Activated naive CD8-positive, alpha-beta T cell treated with anti-CD3 and anti-CD28 coated beads, Interleukin-2, amount 50 U/mL, for 24 hours (primary cell): ENCODE data around the gene FAT1.

Experiments
- ATAC-seq: fragments of 150-1000 bp; cut with Tn5 transposase; one replicate; pipeline ENCODE4 v1.10.0; 2021
- DNase-seq: peaks from one replicate; pipeline ENCODE4 v3.0.0; 2021
- H3K27ac Mint-ChIP-seq: one replicate; pipeline ENCODE4 v1.8.0; 2021; ENCODE audit warnings: mild to moderate bottlenecking, mixed read lengths
- H3K27me3 Mint-ChIP-seq: one replicate; pipeline ENCODE4 v1.8.0; 2021; ENCODE audit warnings: mixed read lengths
- H3K36me3 Mint-ChIP-seq: one replicate; pipeline ENCODE4 v1.8.0; 2021; ENCODE audit warnings: low read depth, mixed read lengths
- H3K4me1 Mint-ChIP-seq: one replicate; pipeline ENCODE4 v1.8.0; 2021; ENCODE audit warnings: mixed read lengths
- H3K4me3 Mint-ChIP-seq: one replicate; pipeline ENCODE4 v1.8.0; 2021; ENCODE audit warnings: mild to moderate bottlenecking, moderate library complexity, mixed read lengths
- H3K9me3 Mint-ChIP-seq: one replicate; pipeline ENCODE4 v1.8.0; 2021; ENCODE audit warnings: mixed read lengths

Gene FAT1

DNA sequence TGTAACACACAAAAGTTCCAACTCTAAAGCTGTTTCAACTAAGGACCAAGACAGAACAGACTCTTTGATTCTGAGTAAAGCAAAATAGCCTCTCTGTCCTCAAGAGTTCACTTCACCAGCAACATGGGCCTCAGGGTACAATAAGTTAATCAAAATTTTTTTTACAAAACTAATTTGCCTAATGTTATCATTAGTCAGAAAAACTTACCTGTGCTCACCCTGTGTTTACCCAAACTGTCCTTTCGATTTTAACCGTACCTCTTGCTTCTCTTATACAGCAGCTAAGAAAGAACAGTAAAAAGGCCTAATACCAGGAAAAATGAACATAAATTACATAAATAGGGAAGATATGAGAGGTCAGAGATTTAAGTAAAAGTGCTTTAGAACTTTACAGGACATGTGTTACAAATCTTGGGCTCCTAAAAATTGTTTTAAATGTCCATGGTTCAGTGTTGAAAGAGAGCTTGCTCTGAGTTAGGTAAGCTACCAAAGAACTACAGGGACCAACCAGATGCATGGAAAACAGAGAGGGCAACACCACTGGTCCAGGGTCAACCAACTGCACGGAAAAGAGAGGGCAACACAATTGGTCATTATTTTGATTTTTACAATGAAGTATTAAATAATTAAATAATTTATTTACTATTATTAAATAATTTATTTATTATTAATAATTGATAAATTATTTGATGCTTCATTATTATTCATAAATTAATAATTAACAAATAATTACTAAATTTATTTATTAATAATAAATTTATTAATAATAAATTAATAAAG is 73.1 kb downstream of the FAT1 start:
- Mint-ChIP-seq H3K4me3 (no peak overlapping the region), H3K36me3 (no peaks in the 10 kb centered on the region), H3K27ac (no peak overlapping the region), H3K4me1 (no peaks in the 10 kb centered on the region), H3K27me3 (peaks cover 1% of the 10 kb centered on the region), H3K9me3 (peaks cover 7% of the 10 kb centered on the region)
- DNase-seq, result no peak
- no peak for ATAC-seq

DNA sequence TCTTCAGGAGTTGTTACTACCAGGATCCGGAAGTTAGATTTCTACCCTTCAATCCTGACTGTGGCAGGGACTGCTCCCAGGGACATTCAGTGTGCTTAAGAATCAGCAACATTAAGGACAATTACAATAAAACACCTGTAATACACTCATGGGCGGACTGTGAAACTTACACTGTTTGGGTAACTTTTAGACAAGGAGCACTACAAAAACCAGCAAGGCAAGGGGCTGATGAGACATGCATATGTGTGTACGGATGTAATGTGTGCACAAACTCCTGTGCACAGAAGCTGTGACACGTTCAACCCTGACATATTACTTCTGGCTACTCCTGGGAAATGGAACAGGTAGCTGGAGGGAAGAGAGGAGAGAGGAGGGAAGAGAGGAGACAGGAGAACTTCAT is 75.8 kb downstream of the FAT1 start:
- DNase-seq (no peak), ATAC-seq (no peak)
- Mint-ChIP-seq H3K36me3 (no peaks in the 10 kb centered on the region), H3K4me1 (no peaks in the 10 kb centered on the region), H3K9me3 (peaks cover 7% of the 10 kb centered on the region), H3K27me3 (peaks cover 1% of the 10 kb centered on the region), H3K4me3 (no peak overlapping the region), H3K27ac (no peak overlapping the region)

DNA sequence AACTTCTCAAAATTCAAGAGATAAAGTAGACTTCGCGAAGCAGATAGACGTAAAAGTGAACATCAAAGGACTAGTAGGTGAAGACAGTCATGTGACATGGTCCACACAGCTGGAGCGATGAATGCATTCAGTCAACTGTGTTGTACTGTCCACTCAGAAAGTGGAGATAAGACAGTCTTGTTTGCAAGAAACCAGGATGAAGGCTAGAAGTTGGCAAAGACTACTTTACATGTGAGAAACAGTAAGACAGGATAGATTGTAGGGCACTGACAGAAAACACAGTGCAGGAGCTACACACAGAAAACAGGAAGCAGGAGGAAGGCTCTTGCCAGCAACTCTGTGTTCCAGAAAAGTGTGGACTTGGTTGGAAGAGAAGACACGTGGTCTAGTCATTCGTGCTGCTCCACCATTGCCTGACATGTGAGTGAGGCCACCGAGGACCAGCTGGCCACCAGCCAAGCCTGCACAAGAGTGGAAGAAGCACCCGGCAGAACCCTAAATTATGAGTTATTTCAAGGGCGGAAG is 78.9 kb downstream of the FAT1 start:
- Mint-ChIP-seq H3K27ac (no peak overlapping the region), H3K9me3 (peaks cover 3% of the 10 kb centered on the region), H3K4me3 (no peak overlapping the region), H3K27me3 (no peaks in the 10 kb centered on the region), H3K4me1 (no peaks in the 10 kb centered on the region), H3K36me3 (no peaks in the 10 kb centered on the region)
- DNase-seq, result no peak
- no peak for ATAC-seq

DNA sequence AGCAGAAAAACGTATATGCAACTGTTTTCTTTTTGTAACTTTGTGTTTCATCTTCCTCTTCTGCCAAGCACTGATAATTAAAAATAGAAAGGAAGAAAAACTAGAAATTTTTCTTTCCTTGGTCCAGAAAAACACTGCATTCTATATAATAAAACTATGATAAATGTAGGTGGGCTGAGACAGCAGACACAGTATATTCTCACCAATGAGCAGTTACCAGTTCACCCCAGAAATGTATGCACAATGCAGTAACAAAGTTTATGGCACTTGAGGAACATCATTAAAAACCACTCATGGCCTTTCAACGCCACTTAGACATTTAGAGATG is 79.4 kb downstream of the FAT1 start:
- Mint-ChIP-seq H3K27ac (no peak overlapping the region), H3K36me3 (no peaks in the 10 kb centered on the region)
- no peak for DNase-seq

DNA sequence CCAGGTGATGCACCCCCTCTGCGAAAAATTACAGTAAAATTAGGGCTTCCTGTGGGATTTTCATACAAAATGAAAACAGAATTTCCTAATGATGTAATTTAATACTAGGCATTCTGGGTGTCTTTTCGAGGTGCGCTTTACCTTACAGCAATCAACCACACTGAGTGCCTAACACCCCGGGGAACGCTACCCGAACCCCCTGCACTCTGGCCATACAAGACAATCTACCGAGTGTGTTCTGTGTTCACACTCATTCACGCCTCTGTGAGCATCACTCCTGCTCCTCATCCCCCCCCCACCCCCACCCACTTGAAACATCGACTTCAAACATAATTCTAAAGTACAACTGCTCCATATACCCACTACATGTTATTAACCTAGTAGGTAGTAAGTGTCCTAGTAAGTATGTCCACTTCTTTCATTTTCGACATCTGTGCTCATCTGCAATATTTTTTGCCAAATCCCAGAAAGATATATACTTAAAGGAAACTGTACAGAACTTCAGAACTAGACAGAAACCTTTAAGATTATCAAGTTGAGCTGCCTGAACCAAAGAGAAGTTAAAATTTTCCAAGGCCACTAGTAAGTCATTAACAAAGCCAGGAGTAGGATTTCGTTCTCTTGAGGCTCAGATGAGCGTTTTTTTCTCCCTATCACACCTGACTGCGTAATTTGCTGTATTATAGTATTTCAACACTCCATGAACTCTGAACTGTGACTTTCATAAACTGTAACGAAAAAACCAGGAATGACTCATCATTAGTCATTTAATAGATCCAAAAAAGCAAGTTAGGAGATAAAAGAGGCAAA is 80.0 kb downstream of the FAT1 start:
- no peak for DNase-seq

More for the DNA sequence above, 79.4 kb downstream of the FAT1 start:
- Mint-ChIP-seq H3K9me3 (peaks cover 3% of the 10 kb centered on the region), H3K4me3 (no peak overlapping the region), H3K4me1 (no peaks in the 10 kb centered on the region), H3K27me3 (no peaks in the 10 kb centered on the region)
- no peak for ATAC-seq

DNA sequence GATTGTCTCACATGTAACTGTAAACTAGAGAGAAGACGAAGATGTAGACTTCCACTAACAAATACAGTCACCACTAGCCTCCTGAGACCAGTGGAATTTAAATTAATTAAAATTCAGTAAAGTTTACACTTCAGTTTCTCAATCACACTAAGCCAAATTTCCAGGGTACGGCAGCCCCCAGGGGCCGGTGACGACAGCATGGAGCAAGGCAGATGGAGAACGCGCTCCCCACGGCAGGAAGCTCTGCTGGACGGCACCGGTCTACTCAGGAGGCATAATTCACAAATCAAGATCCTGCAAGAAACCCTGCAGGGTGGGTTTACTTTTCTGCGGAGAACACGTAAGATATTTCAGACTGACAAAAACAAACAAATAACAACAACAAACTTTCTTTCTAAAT is 80.7 kb downstream of the FAT1 start:
- no peak for ATAC-seq
- Mint-ChIP-seq H3K27ac (no peak overlapping the region), H3K4me1 (no peaks in the 10 kb centered on the region), H3K27me3 (no peaks in the 10 kb centered on the region), H3K9me3 (peaks cover 3% of the 10 kb centered on the region), H3K36me3 (no peaks in the 10 kb centered on the region), H3K4me3 (no peak overlapping the region)
- DNase-seq, result no peak

More for the DNA sequence above, 80.0 kb downstream of the FAT1 start:
- no peak overlapping the region for H3K4me3 Mint-ChIP-seq
- no peak for ATAC-seq
- no peaks in the 10 kb centered on the region for H3K27me3 Mint-ChIP-seq
- H3K9me3 Mint-ChIP-seq, result peaks cover 3% of the 10 kb centered on the region
- H3K36me3 Mint-ChIP-seq, result no peaks in the 10 kb centered on the region
- no peaks in the 10 kb centered on the region for H3K4me1 Mint-ChIP-seq
- H3K27ac Mint-ChIP-seq, result no peak overlapping the region

DNA sequence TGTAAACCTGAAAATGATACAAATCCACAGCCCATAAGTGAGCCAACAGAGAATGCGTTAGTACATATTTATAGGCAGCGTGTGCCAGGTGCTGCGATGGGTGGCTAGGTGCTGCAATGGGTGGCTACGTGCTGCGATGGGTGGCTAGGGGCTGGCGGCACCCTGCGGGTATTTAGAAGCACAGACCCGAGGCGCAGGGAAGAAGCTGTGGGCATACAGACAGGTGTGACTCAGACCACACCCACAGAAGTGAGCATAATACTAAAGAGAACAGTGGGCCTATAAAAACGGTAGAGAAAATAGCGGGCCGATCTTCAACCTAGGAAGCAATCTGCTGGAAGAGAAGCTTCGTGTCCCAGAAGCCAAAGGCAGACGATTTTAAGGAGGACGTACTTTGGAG is 81.1 kb downstream of the FAT1 start:
- no peak overlapping the region for H3K27ac Mint-ChIP-seq

DNA sequence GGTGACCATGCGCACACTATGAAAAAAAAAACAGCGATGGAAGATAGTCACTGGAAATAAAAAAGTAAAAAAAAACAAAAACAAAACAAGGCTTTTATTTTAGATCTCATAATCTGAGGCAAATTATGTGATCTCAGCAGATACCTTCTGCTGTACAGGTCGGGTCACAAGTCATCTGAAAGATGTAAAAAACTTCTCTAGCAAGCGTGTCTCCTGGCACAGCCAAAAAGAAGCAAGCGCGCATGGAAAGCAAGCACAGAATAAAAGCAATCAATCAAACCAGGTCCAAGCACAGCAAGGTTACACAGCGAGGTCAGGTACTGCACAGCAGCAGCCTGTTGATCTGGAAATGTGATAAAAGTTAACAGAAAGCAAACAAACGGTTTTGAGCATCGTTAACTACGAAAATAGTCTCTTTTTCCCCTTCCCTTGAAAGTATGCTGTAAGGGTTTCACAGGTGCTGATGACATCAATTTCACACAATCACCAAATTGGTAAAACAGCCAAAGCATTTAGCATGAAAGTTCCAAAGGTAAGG is 89.0 kb downstream of the FAT1 start:
- Mint-ChIP-seq H3K9me3 (peaks cover 4% of the 10 kb centered on the region), H3K27me3 (no peaks in the 10 kb centered on the region), H3K4me1 (no peaks in the 10 kb centered on the region), H3K36me3 (no peaks in the 10 kb centered on the region), H3K4me3 (no peak overlapping the region), H3K27ac (no peak overlapping the region)
- DNase-seq, result no peak
- ATAC-seq, result no peak

More for the DNA sequence above, 81.1 kb downstream of the FAT1 start:
- no peaks in the 10 kb centered on the region for H3K36me3 Mint-ChIP-seq
- H3K9me3 Mint-ChIP-seq, result peaks cover 3% of the 10 kb centered on the region
- no peak overlapping the region for H3K4me3 Mint-ChIP-seq
- H3K27me3 Mint-ChIP-seq, result no peaks in the 10 kb centered on the region
- DNase-seq, result no peak
- no peak for ATAC-seq
- H3K4me1 Mint-ChIP-seq, result no peaks in the 10 kb centered on the region

DNA sequence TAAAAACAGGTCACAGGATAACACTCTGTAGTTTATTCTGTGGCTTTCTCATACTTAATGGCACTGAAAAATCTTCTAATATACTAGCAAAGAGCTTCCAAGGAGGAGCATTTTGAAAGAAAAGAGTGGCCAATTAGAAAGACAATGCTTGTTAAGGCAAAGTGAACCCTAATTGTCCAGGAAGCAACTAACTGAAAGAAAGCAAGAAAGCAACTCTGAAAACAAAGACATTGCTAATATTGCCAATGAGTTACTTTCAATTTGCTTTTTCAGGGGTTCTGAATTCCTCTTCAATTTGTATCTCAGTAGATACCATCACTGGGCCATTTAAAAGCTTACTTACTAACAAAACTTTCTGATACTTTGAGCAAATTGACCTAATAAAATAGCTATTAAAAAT is 89.8 kb downstream of the FAT1 start:
- Mint-ChIP-seq H3K9me3 (peaks cover 4% of the 10 kb centered on the region), H3K36me3 (no peaks in the 10 kb centered on the region), H3K4me1 (no peaks in the 10 kb centered on the region), H3K4me3 (no peak overlapping the region), H3K27me3 (no peaks in the 10 kb centered on the region), H3K27ac (no peak overlapping the region)
- no peak for DNase-seq
- ATAC-seq, result no peak

DNA sequence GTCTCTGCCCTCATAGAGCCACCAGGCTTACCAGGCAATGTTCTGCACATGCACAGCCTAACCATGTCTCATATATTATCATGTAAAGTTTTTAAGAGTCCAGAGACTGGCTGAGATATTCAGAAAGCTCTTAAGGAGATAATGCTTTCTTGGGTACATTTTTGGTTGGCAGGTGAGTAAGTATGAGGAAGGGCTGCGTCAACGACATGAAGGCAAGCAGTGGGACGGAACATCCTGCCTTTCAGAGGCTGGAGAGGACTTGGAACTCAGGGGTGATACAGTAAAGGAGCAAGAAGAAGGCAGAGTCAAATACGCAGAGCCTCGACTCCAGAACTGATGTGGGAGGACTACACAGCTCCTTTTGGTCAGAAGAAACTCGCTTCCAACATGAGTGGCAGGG is 93.5 kb downstream of the FAT1 start:
- Mint-ChIP-seq H3K4me1 (peaks cover 6% of the 10 kb centered on the region), H3K27me3 (no peaks in the 10 kb centered on the region), H3K27ac (no peak overlapping the region), H3K36me3 (no peaks in the 10 kb centered on the region), H3K4me3 (no peak overlapping the region), H3K9me3 (peaks cover 11% of the 10 kb centered on the region)
- DNase-seq, result no peak
- ATAC-seq, result no peak

DNA sequence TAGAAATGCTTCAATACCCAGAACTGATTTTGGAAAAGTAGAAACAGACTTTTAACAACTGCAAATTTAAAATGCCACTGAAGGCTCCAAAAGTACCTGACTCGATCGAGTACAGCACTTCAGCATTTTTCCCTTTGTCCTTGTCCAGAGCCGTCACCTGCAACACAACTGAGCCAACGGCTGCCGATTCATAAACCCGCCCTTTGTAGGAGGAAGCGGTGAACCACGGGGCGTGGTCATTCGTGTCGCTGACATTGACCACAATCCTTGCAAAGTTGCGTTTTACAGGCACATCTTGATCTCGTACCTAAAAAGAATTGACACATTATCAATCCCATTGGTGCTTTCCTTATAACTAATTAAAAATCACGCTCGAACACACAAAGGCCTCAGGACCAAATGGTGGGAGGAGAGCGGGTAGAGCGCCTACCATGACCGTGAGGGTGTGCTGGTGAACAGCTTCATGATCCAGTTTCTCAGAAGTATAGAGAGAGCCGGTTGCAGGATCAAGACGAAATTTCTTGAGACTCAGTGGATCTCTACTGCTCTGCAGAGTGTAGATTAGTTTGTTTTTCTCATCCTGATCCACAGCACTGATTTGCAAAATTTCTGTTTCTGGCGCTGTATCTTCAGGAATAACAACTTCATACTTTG is 95.5 kb downstream of the FAT1 start:
- Mint-ChIP-seq H3K27me3 (no peaks in the 10 kb centered on the region), H3K27ac (no peak overlapping the region), H3K9me3 (peaks cover 11% of the 10 kb centered on the region), H3K4me1 (peaks cover 6% of the 10 kb centered on the region), H3K4me3 (no peak overlapping the region), H3K36me3 (no peaks in the 10 kb centered on the region)
- ATAC-seq (no peak), DNase-seq (peak; percentile 7)

DNA sequence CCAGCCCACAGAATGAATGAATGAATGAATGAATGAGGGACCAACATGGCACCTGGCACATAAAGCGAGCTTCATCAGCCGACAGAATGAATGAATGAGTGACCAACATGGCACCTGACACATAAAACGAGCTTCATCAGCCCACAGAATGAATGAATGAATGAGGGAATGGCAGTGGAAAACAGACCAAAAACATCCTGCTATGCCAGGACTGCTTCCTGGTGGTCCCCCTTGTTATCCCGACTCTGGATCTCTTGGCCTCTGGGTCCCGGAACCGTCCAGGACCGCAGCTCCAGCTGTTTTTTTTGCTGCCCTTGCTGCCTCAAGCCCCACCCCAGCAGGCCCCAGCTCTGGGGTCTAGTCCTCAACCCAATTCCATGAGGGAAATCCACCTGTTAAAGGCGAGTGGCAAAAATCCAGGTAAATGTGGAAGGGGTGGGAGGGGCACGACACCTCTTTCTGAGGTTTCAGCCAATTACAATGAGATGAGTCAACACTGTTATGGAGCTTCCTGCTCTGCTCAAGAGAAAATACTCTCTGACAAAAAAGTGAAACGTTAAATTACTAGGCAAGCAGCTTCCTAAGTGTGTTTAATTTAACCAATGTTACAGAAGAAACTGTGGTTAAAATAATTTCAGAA is 96.3 kb downstream of the FAT1 start:
- no peaks in the 10 kb centered on the region for H3K27me3 Mint-ChIP-seq
- no peak for ATAC-seq
- peaks cover 6% of the 10 kb centered on the region for H3K4me1 Mint-ChIP-seq
- no peaks in the 10 kb centered on the region for H3K36me3 Mint-ChIP-seq
- no peak for DNase-seq
- H3K4me3 Mint-ChIP-seq, result no peak overlapping the region
- peaks cover 11% of the 10 kb centered on the region for H3K9me3 Mint-ChIP-seq
- H3K27ac Mint-ChIP-seq, result no peak overlapping the region

DNA sequence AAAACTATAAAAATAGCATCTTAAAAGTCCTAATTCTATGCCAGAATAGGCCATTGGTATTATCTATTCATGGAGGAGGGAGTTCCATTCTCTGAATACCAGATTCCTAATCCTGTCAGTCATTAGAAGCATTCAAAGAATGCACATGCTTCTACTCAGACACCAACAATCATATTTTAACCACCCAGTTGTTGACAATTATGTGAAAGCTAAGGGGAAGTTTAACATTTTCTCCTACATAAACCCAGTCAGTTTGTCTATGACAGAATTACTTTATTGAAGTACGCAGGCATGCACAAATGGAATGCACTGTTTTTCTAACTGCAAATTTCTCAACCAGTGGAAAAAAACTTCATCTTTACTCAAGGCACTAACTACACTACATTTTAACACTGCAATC is 98.7 kb downstream of the FAT1 start:
- Mint-ChIP-seq H3K4me1 (peaks cover 6% of the 10 kb centered on the region), H3K36me3 (no peaks in the 10 kb centered on the region), H3K27me3 (no peaks in the 10 kb centered on the region), H3K27ac (no peak overlapping the region), H3K4me3 (no peak overlapping the region), H3K9me3 (peaks cover 7% of the 10 kb centered on the region)
- DNase-seq (no peak), ATAC-seq (no peak)

DNA sequence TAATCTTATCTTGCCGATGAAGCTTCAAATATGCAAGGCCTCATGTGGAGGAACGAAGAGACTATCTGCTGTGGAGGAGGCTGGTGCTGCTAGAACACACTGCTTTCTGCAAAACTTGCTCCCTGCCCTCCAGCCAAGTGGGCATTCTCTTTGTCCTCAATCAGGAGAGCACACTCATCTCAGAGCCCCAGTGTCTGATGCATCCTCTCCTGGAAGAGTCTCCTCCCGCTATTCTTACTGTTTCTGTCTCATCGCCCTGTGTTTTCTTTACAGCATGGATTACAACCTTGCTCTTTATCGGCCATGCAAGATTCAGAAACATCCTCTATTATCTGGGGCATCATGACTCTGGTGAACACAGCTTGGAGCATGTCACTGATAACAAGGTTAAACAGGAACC is 100.1 kb downstream of the FAT1 start:
- Mint-ChIP-seq H3K9me3 (peaks cover 7% of the 10 kb centered on the region), H3K27me3 (no peaks in the 10 kb centered on the region), H3K4me3 (no peak overlapping the region), H3K27ac (no peak overlapping the region), H3K36me3 (no peaks in the 10 kb centered on the region), H3K4me1 (peaks cover 6% of the 10 kb centered on the region)
- DNase-seq (no peak), ATAC-seq (no peak)
